Endodermal cell (in vitro differentiated cells): Measurements from ENCODE around the gene IGFBP6. TPM values are rescaled to one million over a fixed set of nuclear protein-coding genes. Genes with fewer than 3 reads are reported as not detected.

Experiments used
- DNase-seq: peaks from one replicate; pipeline ENCODE4 v3.0.0-alpha.2; 2017
- H3K27ac ChIP-seq: 2 replicates; pipeline ENCODE4 v1.5.1; 2013; ENCODE audit warnings: mild to moderate bottlenecking, low read depth, low read length, moderate library complexity
- H3K27me3 ChIP-seq: 2 replicates; pipeline ENCODE4 v1.6.1; 2013; ENCODE audit warnings: mild to moderate bottlenecking, low read length, moderate library complexity; ENCODE audit not compliant: insufficient read depth, control insufficient read depth, poor library complexity, severe bottlenecking
- H3K36me3 ChIP-seq: 2 replicates; pipeline ENCODE4 v1.7.0; 2013; ENCODE audit warnings: mild to moderate bottlenecking, low read length, moderate library complexity; ENCODE audit not compliant: control insufficient read depth, insufficient read depth
- H3K4me1 ChIP-seq: one replicate; pipeline ENCODE4 v1.7.0; 2013; ENCODE audit warnings: low read length; ENCODE audit not compliant: control insufficient read depth, insufficient read depth
- H3K4me3 ChIP-seq: 2 replicates; pipeline ENCODE4 v1.5.1; 2013; ENCODE audit warnings: mild to moderate bottlenecking, low read length, moderate library complexity
- H3K9ac ChIP-seq: 2 replicates; pipeline ENCODE4 v1.6.1; 2013; ENCODE audit warnings: mild to moderate bottlenecking, low read length, moderate library complexity; ENCODE audit not compliant: poor library complexity, severe bottlenecking; ENCODE audit errors: extremely low read depth
- H3K9me3 ChIP-seq: 2 replicates; pipeline ENCODE4 v1.6.1; 2013; ENCODE audit warnings: mild to moderate bottlenecking, low read length, moderate library complexity; ENCODE audit not compliant: control insufficient read depth
- H3K27ac Mint-ChIP-seq: 2 replicates; pipeline ENCODE4 v1.8.0; 2020; ENCODE audit warnings: mixed read lengths
- H3K27me3 Mint-ChIP-seq: 2 replicates; pipeline ENCODE4 v1.8.0; 2021; ENCODE audit warnings: mild to moderate bottlenecking, mixed read lengths; ENCODE audit not compliant: insufficient read depth
- H3K36me3 Mint-ChIP-seq: 2 replicates; pipeline ENCODE4 v1.8.0; 2020; ENCODE audit warnings: low read depth, mixed read lengths
- H3K4me1 Mint-ChIP-seq: 2 replicates; pipeline ENCODE4 v1.8.0; 2020; ENCODE audit warnings: mixed read lengths
- H3K4me3 Mint-ChIP-seq: 2 replicates; pipeline ENCODE4 v1.8.0; 2020; ENCODE audit warnings: mild to moderate bottlenecking, moderate library complexity, mixed read lengths
- H3K9me3 Mint-ChIP-seq: 2 replicates; pipeline ENCODE4 v1.8.0; 2020; ENCODE audit warnings: mild to moderate bottlenecking, mixed read lengths
- WGBS, 2 experiments: methylation state at CpG; one replicate each; pipeline versions ENCODE4 v1.1.5 to v1.1.7; 2013; ENCODE audit warnings: missing lambda C conversion rate in 2 of 2, mixed read lengths in 1 of 2; ENCODE audit not compliant: insufficient coverage in 1 of 2, insufficient read length in 1 of 2; 5-methylcytosine and 5-hydroxymethylcytosine counted together
- microRNA-seq: library from miRNA; unstranded; fragments of <30 nt; microRNA quantifications from one replicate; pipeline ENCODE4 v1.2.0, GENCODE V29; 2020; ENCODE audit warnings: borderline microRNAs expressed
- total RNA-seq, 2 donors: library from RNA; stranded (reverse); fragmentation: NEBNext Ultra II Directional in 1 of 2; extraction: Animal tissue kit (Norgen Biotek cat#: 25700) in 1 of 2; gene quantifications; 2 replicates in 1 of 2; 3 replicates in 1 of 2; pipeline ENCODE4 v1.2.1, GENCODE V29; 2021
- TF ChIP-seq, protein P1 (sequence below): fragments of 200-600 bp; sonication (generic); conservative IDR thresholded peaks from 2 replicates; pipeline ENCODE4 v1.5.0; 2021; ENCODE audit warnings: antibody characterized with exemption, mild to moderate bottlenecking

Gene IGFBP6
- total RNA-seq, 2 donors from 2014 or later: 21.7 to 48.4 TPM

DNA sequence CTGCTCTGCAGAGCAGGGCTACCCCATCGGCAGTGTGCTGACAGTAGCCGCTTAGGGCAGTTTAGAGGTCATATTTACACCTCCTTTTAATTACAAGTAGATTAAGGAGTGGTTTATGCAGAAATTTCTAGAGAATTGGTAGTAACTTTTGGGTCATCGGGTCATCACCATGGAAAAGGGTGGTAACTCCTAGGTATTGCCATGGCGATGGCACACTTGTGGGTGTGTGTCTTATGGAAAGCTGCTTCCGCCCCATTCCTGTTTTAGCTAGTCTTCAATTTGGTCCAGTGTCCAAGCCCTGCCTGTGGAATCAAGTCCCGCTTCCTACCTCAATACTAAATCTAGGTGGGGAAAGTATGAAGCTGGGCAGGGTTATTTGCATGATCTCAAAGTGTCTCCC lies 53.6 kb downstream of the IGFBP6 start:
- no peak overlapping the region for H3K27ac Mint-ChIP-seq
- H3K4me3 Mint-ChIP-seq: no peak overlapping the region
- no peaks in the 10 kb centered on the region for H3K27me3 ChIP-seq
- H3K4me3 ChIP-seq: no peak overlapping the region
- H3K36me3 ChIP-seq: no peaks in the 10 kb centered on the region
- H3K4me1 ChIP-seq: no peaks in the 10 kb centered on the region
- H3K27ac ChIP-seq: no peak overlapping the region
- peaks cover 48% of the 10 kb centered on the region for H3K27me3 Mint-ChIP-seq
- TF ChIP-seq, protein P1, sequence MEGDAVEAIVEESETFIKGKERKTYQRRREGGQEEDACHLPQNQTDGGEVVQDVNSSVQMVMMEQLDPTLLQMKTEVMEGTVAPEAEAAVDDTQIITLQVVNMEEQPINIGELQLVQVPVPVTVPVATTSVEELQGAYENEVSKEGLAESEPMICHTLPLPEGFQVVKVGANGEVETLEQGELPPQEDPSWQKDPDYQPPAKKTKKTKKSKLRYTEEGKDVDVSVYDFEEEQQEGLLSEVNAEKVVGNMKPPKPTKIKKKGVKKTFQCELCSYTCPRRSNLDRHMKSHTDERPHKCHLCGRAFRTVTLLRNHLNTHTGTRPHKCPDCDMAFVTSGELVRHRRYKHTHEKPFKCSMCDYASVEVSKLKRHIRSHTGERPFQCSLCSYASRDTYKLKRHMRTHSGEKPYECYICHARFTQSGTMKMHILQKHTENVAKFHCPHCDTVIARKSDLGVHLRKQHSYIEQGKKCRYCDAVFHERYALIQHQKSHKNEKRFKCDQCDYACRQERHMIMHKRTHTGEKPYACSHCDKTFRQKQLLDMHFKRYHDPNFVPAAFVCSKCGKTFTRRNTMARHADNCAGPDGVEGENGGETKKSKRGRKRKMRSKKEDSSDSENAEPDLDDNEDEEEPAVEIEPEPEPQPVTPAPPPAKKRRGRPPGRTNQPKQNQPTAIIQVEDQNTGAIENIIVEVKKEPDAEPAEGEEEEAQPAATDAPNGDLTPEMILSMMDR: no peak
- WGBS, 2 experiments: 90 to 92% methylated on average over 4 to 6 of the region's 6 CpGs
- DNase-seq: no peak
- H3K9me3 ChIP-seq: no peaks in the 10 kb centered on the region
- H3K9me3 Mint-ChIP-seq: no peaks in the 10 kb centered on the region
- H3K36me3 Mint-ChIP-seq: no peaks in the 10 kb centered on the region
- H3K9ac ChIP-seq: no peak overlapping the region
- peaks cover 2% of the 10 kb centered on the region for H3K4me1 Mint-ChIP-seq

Small RNAs within 50 kb of the gene (microRNA-seq; reads per million reads assigned to microRNA genes)
- gene MIR6757: not detected

Other genes starting within 250 kb of the IGFBP6 start
- gene KRT78, start 248.7 kb upstream of the IGFBP6 start, total RNA-seq: not detected
- 1,000 to 10,000 TPM; 1,663 to 1,920 TPM for gene KRT8, start 192.6 kb upstream of the IGFBP6 start, total RNA-seq
- gene KRT18, start 148.5 kb upstream of the IGFBP6 start, total RNA-seq: 1,000 to 10,000 TPM in 1 of 2 donors, 100 to 1,000 TPM in 1; 858 to 1,019 TPM
- 100 to 1,000 TPM; 596 to 655 TPM for gene EIF4B, start 91.2 kb upstream of the IGFBP6 start, total RNA-seq
- gene TNS2, start 47.6 kb upstream of the IGFBP6 start, total RNA-seq: 10 to 100 TPM; 10.2 to 12.6 TPM
- 10 to 100 TPM; 13.0 to 18.4 TPM for gene SPRYD3, start 18.3 kb upstream of the IGFBP6 start, total RNA-seq
- gene SOAT2, start 5.8 kb downstream of the IGFBP6 start, total RNA-seq: under 1 TPM; 0.46 to 0.71 TPM
- 10 to 100 TPM; 54.0 to 54.6 TPM for gene ZNF740, start 83.1 kb downstream of the IGFBP6 start, total RNA-seq
- gene CSAD, start 83.3 kb downstream of the IGFBP6 start, total RNA-seq: 10 to 100 TPM; 24.9 to 38.2 TPM
- gene ITGB7, start 109.6 kb downstream of the IGFBP6 start, total RNA-seq: 1 to 10 TPM; 1.4 TPM
- gene RARG, start 134.5 kb downstream of the IGFBP6 start, total RNA-seq: 10 to 100 TPM; 19.5 to 26.8 TPM
- gene ESPL1, start 170.6 kb downstream of the IGFBP6 start, total RNA-seq: 10 to 100 TPM; 33.3 to 50.7 TPM
- gene PFDN5, start 197.9 kb downstream of the IGFBP6 start, total RNA-seq: 100 to 1,000 TPM; 322 to 403 TPM
- 10 to 100 TPM; 55.3 to 74.2 TPM for gene MYG1, start 202.0 kb downstream of the IGFBP6 start, total RNA-seq
- gene AAAS, start 223.9 kb downstream of the IGFBP6 start, total RNA-seq: 10 to 100 TPM; 69.4 to 82.4 TPM
- gene SP7, start 238.7 kb downstream of the IGFBP6 start, total RNA-seq: not detected